ENCODE measurements around the gene FXYD3.

GRCh38 chr19:35104361-35104760 is 11.3 kb upstream of the FXYD3 start:
- TF ChIP-seq CTCF (IDR thresholded peaks at IDR 0.05) (no peak), EZH2phosphoT487 (IDR thresholded peaks at IDR 0.05) (no peak), EZH2 (IDR thresholded peaks at IDR 0.05) (no peak)
